HG02798 (cell line): ENCODE measurements around the gene SGCG.

Source experiments
- ATAC-seq: cut with Tn5 transposase; IDR thresholded peaks from one replicate; pipeline ENCODE4 v1.9.1; 2021; ENCODE audit warnings: mild to moderate bottlenecking; ENCODE audit not compliant: unreplicated experiment, poor library complexity

The SGCG gene

GRCh38 chr13:23322353-23323336, 141.9 kb downstream of the SGCG start:
- no peak for ATAC-seq

- ATAC-seq = no peak
These were observed 143.3 kb downstream of the SGCG start for GRCh38 chr13:23323946-23324709.

- no peak for ATAC-seq
These were observed 144.4 kb downstream of the SGCG start for GRCh38 chr13:23325191-23325590.

GRCh38 chr13:23330356-23330755, 149.6 kb downstream of the SGCG start:
- no peak for ATAC-seq

- ATAC-seq = no peak
These were observed 158.4 kb downstream of the SGCG start for GRCh38 chr13:23339225-23339624.

- ATAC-seq = no peak
These were observed 164.3 kb downstream of the SGCG start for GRCh38 chr13:23344931-23345595.

GRCh38 chr13:23347601-23348000, 166.8 kb downstream of the SGCG start:
- ATAC-seq = no peak

- ATAC-seq = no peak
These were observed 167.7 kb downstream of the SGCG start for GRCh38 chr13:23348262-23349127.

- ATAC-seq = no peak
These were observed 168.6 kb downstream of the SGCG start for GRCh38 chr13:23349161-23349897.

GRCh38 chr13:23350009-23350408, 169.2 kb downstream of the SGCG start:
- no peak for ATAC-seq

GRCh38 chr13:23352161-23352560, 171.4 kb downstream of the SGCG start:
- ATAC-seq = no peak

- ATAC-seq = no peak
These were observed 173.7 kb downstream of the SGCG start for GRCh38 chr13:23354520-23354919.

GRCh38 chr13:23356368-23356767, 175.6 kb downstream of the SGCG start:
- ATAC-seq = no peak

GRCh38 chr13:23357349-23357748, 176.6 kb downstream of the SGCG start:
- no peak for ATAC-seq

- no peak for ATAC-seq
These were observed 179.1 kb downstream of the SGCG start for GRCh38 chr13:23359882-23360281.

GRCh38 chr13:23365652-23366051, 184.9 kb downstream of the SGCG start:
- ATAC-seq = no peak

GRCh38 chr13:23367907-23368306, 187.1 kb downstream of the SGCG start:
- ATAC-seq = no peak

- no peak for ATAC-seq
These were observed 191.6 kb downstream of the SGCG start for GRCh38 chr13:23372264-23372906.
